B cell (primary cell): ENCODE measurements around the gene SLC13A2. TPM values are rescaled to one million over a fixed set of nuclear protein-coding genes. Genes with fewer than 3 reads are reported as not detected.

Source experiments
- ATAC-seq: fragments of 200-7000 bp; cut with Tn5 transposase; one replicate; pipeline ENCODE4 v1.10.0; 2021; ENCODE audit warnings: low read depth, mild to moderate bottlenecking, moderate number of reproducible peaks, moderate library complexity
- CTCF ChIA-PET: fragments of 350-600 bp; sonication (Branson Sonifier 250); formaldehyde crosslinking; loops from one replicate; lab custom pipeline; 2021; ENCODE audit warnings: antibody characterized with exemption, inconsistent platforms; lab: Charles Lee
- POLR2A ChIA-PET: fragments of 350-600 bp; sonication (Branson Sonifier 250); formaldehyde crosslinking; loops from one replicate; lab custom pipeline; 2021; ENCODE audit warnings: antibody characterized with exemption; lab: Charles Lee
- DNase-seq: peaks from one replicate; pipeline ENCODE4 v3.0.0; 2013
- H2AFZ ChIP-seq: 2 replicates; pipeline ENCODE4 v1.6.1; 2012; ENCODE audit warnings: mild to moderate bottlenecking, low read depth, low read length; ENCODE audit not compliant: insufficient read depth, poor library complexity, severe bottlenecking
- H3K27ac ChIP-seq, 2 donors: 1 replicate in 1 of 2; 2 replicates in 1 of 2; pipeline ENCODE4 v1.5.1; 2012 to 2013; ENCODE audit warnings: low read length in 2 of 2, mild to moderate bottlenecking in 2 of 2, moderate library complexity in 1 of 2
- H3K27me3 ChIP-seq, 4 experiments: fragments of 200-600 bp in 1 of 4; sonication (generic) in 1 of 4; replicated peaks in 1 of 4; 1 replicate in 2 of 4; 2 replicates in 2 of 4; pipeline versions ENCODE4 v1.6.1 to v1.7.0; 2013 to 2016; ENCODE audit warnings: low read length in 3 of 4, mild to moderate bottlenecking in 2 of 4, mixed read lengths in 1 of 4, moderate library complexity in 1 of 4; ENCODE audit not compliant: insufficient read depth in 4 of 4, control insufficient read depth in 3 of 4; ENCODE audit errors: control extremely low read depth in 1 of 4
- H3K36me3 ChIP-seq, 2 experiments: replicated peaks in 1 of 2; 1 replicate in 1 of 2; 2 replicates in 1 of 2; pipeline versions ENCODE4 v1.6.1 to v1.7.1; 2013; ENCODE audit warnings: low read length in 1 of 2; ENCODE audit not compliant: insufficient read depth in 2 of 2, control insufficient read depth in 1 of 2; ENCODE audit errors: control extremely low read depth in 1 of 2, extremely low read depth in 1 of 2
- H3K4me1 ChIP-seq, 2 donors: fragments of 200-600 bp in 1 of 2; sonication (generic) in 1 of 2; 1 replicate in 1 of 2; 2 replicates in 1 of 2; pipeline versions ENCODE4 v1.5.1 to v1.6.1; 2013 to 2017; ENCODE audit warnings: low read length in 2 of 2; ENCODE audit not compliant: control insufficient read depth in 2 of 2, insufficient read depth in 2 of 2
- H3K4me2 ChIP-seq: replicated peaks from 2 replicates; pipeline ENCODE3; 2012; ENCODE audit warnings: mild to moderate bottlenecking, low read depth, low read length; ENCODE audit not compliant: poor library complexity, severe bottlenecking
- H3K4me3 ChIP-seq, 5 experiments: fragments of 200-600 bp in 1 of 5; sonication (generic) in 1 of 5; 1 replicate in 3 of 5; 2 replicates in 2 of 5; pipeline versions ENCODE4 v1.5.1 to v1.7.0; 2011 to 2016; ENCODE audit warnings: low read length in 4 of 5, mild to moderate bottlenecking in 4 of 5, low read depth in 2 of 5, control low read depth in 1 of 5, moderate library complexity in 1 of 5; ENCODE audit not compliant: insufficient read depth in 1 of 5; ENCODE audit errors: control extremely low read depth in 1 of 5, extremely low read depth in 1 of 5
- H3K79me2 ChIP-seq: fragments of 200-600 bp; sonication (generic); one replicate; pipeline ENCODE4 v1.6.0; 2016; ENCODE audit warnings: low read length; ENCODE audit not compliant: control insufficient read depth, insufficient read depth
- H3K9ac ChIP-seq: fragments of 200-600 bp; sonication (generic); 2 replicates; pipeline ENCODE4 v1.6.1; 2017; ENCODE audit warnings: mild to moderate bottlenecking, low read length, moderate library complexity
- H3K9me3 ChIP-seq, 3 donors: one replicate each; pipeline versions ENCODE4 v1.6.1 to v1.7.1; 2013; ENCODE audit warnings: low read length in 2 of 3; ENCODE audit not compliant: control insufficient read depth in 2 of 3, insufficient read depth in 1 of 3; ENCODE audit errors: control extremely low read depth in 1 of 3
- H4K20me1 ChIP-seq: 2 replicates; pipeline ENCODE4 v1.6.0; 2012; ENCODE audit warnings: mild to moderate bottlenecking, low read length; ENCODE audit not compliant: insufficient read depth, control insufficient read depth, poor library complexity, severe bottlenecking
- H3K27ac Mint-ChIP-seq: one replicate; pipeline ENCODE4 v1.8.0; 2021; ENCODE audit warnings: mixed read lengths
- H3K27me3 Mint-ChIP-seq: one replicate; pipeline ENCODE4 v1.8.0; 2021; ENCODE audit warnings: mixed read lengths
- H3K4me1 Mint-ChIP-seq: one replicate; pipeline ENCODE4 v1.8.0; 2021; ENCODE audit warnings: mixed read lengths
- H3K4me3 Mint-ChIP-seq: one replicate; pipeline ENCODE4 v1.8.0; 2021; ENCODE audit warnings: mixed read lengths
- H3K9me3 Mint-ChIP-seq: one replicate; pipeline ENCODE4 v1.8.0; 2022; ENCODE audit warnings: mixed read lengths; ENCODE audit not compliant: insufficient read depth
- CTCF ChIP-seq: fragments of 200-600 bp; IDR thresholded peaks from one replicate; pipeline ENCODE4 v1.8.0; 2022; ENCODE audit warnings: antibody characterized with exemption, mild to moderate bottlenecking
- EZH2 ChIP-seq: IDR thresholded peaks from 2 replicates; pipeline ENCODE4 v1.6.1; 2012; ENCODE audit warnings: borderline replicate concordance, low read depth, mild to moderate bottlenecking, moderate library complexity, low read length; ENCODE audit not compliant: insufficient read depth, poor library complexity, severe bottlenecking
- WGBS: methylation state at CpG from one replicate; pipeline ENCODE4 v1.1.5; 2013; ENCODE audit warnings: missing lambda C conversion rate; ENCODE audit not compliant: insufficient coverage; 5-methylcytosine and 5-hydroxymethylcytosine counted together
- intact Hi-C: fragments of 100-400 bp; cut with micrococcal nuclease; formaldehyde crosslinking; loops from one replicate; pipeline ENCODE4 v1.10.0; 2022
- polyA plus RNA-seq: library from polyadenylated mRNA; depleted of rRNA; stranded (reverse); fragments of >200 nt; gene quantifications from 2 replicates; pipeline ENCODE4 v1.2.3, GENCODE V29; 2012
- total RNA-seq, 2 donors: library from RNA; stranded (reverse); fragments of 120-200 nt in 1 of 2; gene quantifications; 1 replicate in 1 of 2; 2 replicates in 1 of 2; pipeline versions ENCODE4 v1.2.3 to v1.2.4, GENCODE V29; 2013 to 2022

The SLC13A2 gene
- total and polyA plus RNA-seq, 2 donors (not counting 1 experiment from before 2014, with no cell fraction given): not detected

DNA sequence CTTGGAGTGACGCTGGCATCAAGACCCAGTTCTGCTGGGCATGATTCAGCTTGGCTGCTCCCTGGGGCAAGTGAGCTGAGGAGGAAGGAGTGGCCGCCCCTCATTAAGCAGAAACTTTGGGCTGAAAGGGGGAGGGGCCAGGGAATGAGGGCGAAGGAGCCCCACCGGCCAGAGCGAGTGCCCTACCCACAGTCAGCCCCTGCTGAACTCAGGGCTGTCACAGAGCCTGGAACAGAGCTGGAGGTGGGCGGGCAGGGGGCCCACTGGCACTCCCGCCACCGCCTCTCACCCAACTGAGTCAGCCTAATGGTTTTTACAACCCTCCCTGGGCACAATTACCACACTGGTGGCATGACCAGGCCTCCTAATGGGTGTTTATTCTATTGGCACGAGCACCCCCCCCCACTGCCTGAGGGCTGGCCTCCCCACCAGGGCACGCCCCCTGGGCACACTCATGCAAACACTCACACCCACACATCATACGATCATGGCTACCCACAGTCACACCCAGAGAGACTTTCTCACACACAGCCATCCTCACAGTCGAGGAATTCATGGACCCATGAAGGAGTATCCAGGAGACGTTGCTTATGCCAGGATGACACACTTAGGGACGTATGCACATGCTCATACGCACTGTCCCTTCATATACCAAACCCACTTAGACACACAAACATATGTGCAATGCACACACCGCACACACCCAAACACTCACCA, 59.8 kb downstream of the SLC13A2 start:
- H3K4me3 Mint-ChIP-seq: no peak overlapping the region
- CTCF ChIA-PET: interaction anchor here (0.5 kb wide), 1 partner anchor 30 kb away, joined by 4 read pairs; no protein-coding TSS in a partner anchor

GRCh38 chr17:28534740-28535375, 61.4 kb downstream of the SLC13A2 start:
- TF ChIP-seq EZH2 (no peak), CTCF (no peak)

More for the DNA sequence above, 59.8 kb downstream of the SLC13A2 start:
- Histone ChIP-seq H3K4me2 (no peak overlapping the region), H4K20me1 (no peaks in the 10 kb centered on the region), H3K9ac (no peak overlapping the region), H3K27me3 (peaks cover 0 to 2% (median 0%) of the 10 kb centered on the region in 4 experiments), H2AFZ (no peak overlapping the region), H3K9me3 (no peaks in the 10 kb centered on the region), H3K36me3 (no peaks in the 10 kb centered on the region), H3K4me3 (no peak overlapping the region), H3K79me2 (no peaks in the 10 kb centered on the region), H3K27ac (no peak overlapping the region), H3K4me1 (no peaks in the 10 kb centered on the region)
- TF ChIP-seq EZH2: no peak
- Mint-ChIP-seq H3K9me3 (no peaks in the 10 kb centered on the region), H3K4me1 (no peaks in the 10 kb centered on the region), H3K27me3 (peaks cover 3% of the 10 kb centered on the region), H3K27ac (no peak overlapping the region)
- POLR2A ChIA-PET: no interaction called here
- intact Hi-C loops: no loop called here
- DNase-seq (no peak), ATAC-seq (no peak)
- 82% methylated on average over 15 of the region's 16 CpGs for WGBS

More at GRCh38 chr17:28534740-28535375, 61.4 kb downstream of the SLC13A2 start:
- H3K27ac ChIP-seq: no peak overlapping the region
- H2AFZ ChIP-seq: no peak overlapping the region
- H3K9ac ChIP-seq: no peak overlapping the region
- H3K9me3 ChIP-seq: no peaks in the 10 kb centered on the region
- WGBS: 94% methylated on average over 10 of the region's 11 CpGs
- ATAC-seq (no peak), DNase-seq (no peak)
- intact Hi-C loops: no loop called here
- ChIA-PET POLR2A (no interaction called here), CTCF (interaction anchor here (0.7 to 1.5 kb wide), 2 partner anchors 20 to 40 kb away, joined by 4 read pairs; no protein-coding TSS in a partner anchor)
- Mint-ChIP-seq H3K9me3 (no peaks in the 10 kb centered on the region), H3K27me3 (peaks cover 3% of the 10 kb centered on the region), H3K4me3 (no peak overlapping the region), H3K4me1 (no peaks in the 10 kb centered on the region), H3K27ac (no peak overlapping the region)
- H4K20me1 ChIP-seq: no peaks in the 10 kb centered on the region
- no peak overlapping the region for H3K4me2 ChIP-seq
- H3K79me2 ChIP-seq: no peaks in the 10 kb centered on the region
- H3K27me3 ChIP-seq: peaks cover 0 to 2% (median 0%) of the 10 kb centered on the region in 4 experiments
- H3K4me1 ChIP-seq: no peaks in the 10 kb centered on the region
- no peak overlapping the region for H3K4me3 ChIP-seq
- H3K36me3 ChIP-seq: no peaks in the 10 kb centered on the region
